ENCODE results near the gene ZNF181. TPM values are rescaled to one million over a fixed set of nuclear protein-coding genes. Genes with fewer than 3 reads are reported as not detected.
A peak's percentile ranks its signal among the peaks of the same experiment; 100 is the strongest.

ZNF181 gene
- polyA plus RNA-seq, 1 donor: 26.6 TPM

- Histone ChIP-seq H3K9me3 (ENCODE audit: control insufficient read depth, low read depth, low read length) (peaks cover 23% of the 10 kb centered on the region), H3K27ac (ENCODE audit: low read length) (no peak overlapping the region), H3K27me3 (ENCODE audit: control insufficient read depth, insufficient read depth, low read length) (no peaks in the 10 kb centered on the region), H3K4me1 (ENCODE audit: control insufficient read depth, insufficient read depth, low read length) (no peaks in the 10 kb centered on the region), H3K36me3 (ENCODE audit: control insufficient read depth, insufficient read depth, low read length) (no peaks in the 10 kb centered on the region), H3K4me3 (ENCODE audit: low read length) (no peak overlapping the region)
- peak; percentile 52 to 53 for DNase-seq
- 0% methylated on average over 2 of the region's 11 CpGs for WGBS (ENCODE audit: insufficient coverage, low lambda C conversion rate)
These were observed 21.4 kb upstream of the ZNF181 start for GRCh38 chr19:34712395-34713261.

GRCh38 chr19:34713262-34713637 is 20.8 kb upstream of the ZNF181 start:
- no peaks in the 10 kb centered on the region for H3K4me1 ChIP-seq (ENCODE audit: control insufficient read depth, insufficient read depth, low read length)
- no peaks in the 10 kb centered on the region for H3K36me3 ChIP-seq (ENCODE audit: control insufficient read depth, insufficient read depth, low read length)
- no peak overlapping the region for H3K27ac ChIP-seq (ENCODE audit: low read length)
- H3K27me3 ChIP-seq (ENCODE audit: control insufficient read depth, insufficient read depth, low read length): no peaks in the 10 kb centered on the region
- DNase-seq: no peak
- H3K4me3 ChIP-seq (ENCODE audit: low read length): no peak overlapping the region
- WGBS (ENCODE audit: insufficient coverage, low lambda C conversion rate): no CpG with 5 or more reads among the region's 2 CpGs
- H3K9me3 ChIP-seq (ENCODE audit: control insufficient read depth, low read depth, low read length): peaks cover 23% of the 10 kb centered on the region

- Histone ChIP-seq H3K9me3 (ENCODE audit: control insufficient read depth, low read depth, low read length) (peaks cover 23% of the 10 kb centered on the region), H3K36me3 (ENCODE audit: control insufficient read depth, insufficient read depth, low read length) (no peaks in the 10 kb centered on the region), H3K4me1 (ENCODE audit: control insufficient read depth, insufficient read depth, low read length) (no peaks in the 10 kb centered on the region), H3K27me3 (ENCODE audit: control insufficient read depth, insufficient read depth, low read length) (no peaks in the 10 kb centered on the region), H3K27ac (ENCODE audit: low read length) (no peak overlapping the region), H3K4me3 (ENCODE audit: low read length) (no peak overlapping the region)
- no peak for DNase-seq
These were observed 18.7 kb upstream of the ZNF181 start for GRCh38 chr19:34715357-34715756.

GRCh38 chr19:34722353-34722752 is 11.7 kb upstream of the ZNF181 start:
- no peaks in the 10 kb centered on the region for H3K36me3 ChIP-seq (ENCODE audit: control insufficient read depth, insufficient read depth, low read length)
- no peaks in the 10 kb centered on the region for H3K9me3 ChIP-seq (ENCODE audit: control insufficient read depth, low read depth, low read length)
- no peak for DNase-seq
- peaks cover 5% of the 10 kb centered on the region for H3K27me3 ChIP-seq (ENCODE audit: control insufficient read depth, insufficient read depth, low read length)
- no peak overlapping the region for H3K27ac ChIP-seq (ENCODE audit: low read length)
- WGBS (ENCODE audit: insufficient coverage, low lambda C conversion rate): 76% methylated on average over 4 of the region's 11 CpGs
- no peaks in the 10 kb centered on the region for H3K4me1 ChIP-seq (ENCODE audit: control insufficient read depth, insufficient read depth, low read length)
- no peak overlapping the region for H3K4me3 ChIP-seq (ENCODE audit: low read length)

- Histone ChIP-seq H3K36me3 (ENCODE audit: control insufficient read depth, insufficient read depth, low read length) (no peaks in the 10 kb centered on the region), H3K27ac (ENCODE audit: low read length) (no peak overlapping the region), H3K27me3 (ENCODE audit: control insufficient read depth, insufficient read depth, low read length) (peaks cover 5% of the 10 kb centered on the region), H3K9me3 (ENCODE audit: control insufficient read depth, low read depth, low read length) (no peaks in the 10 kb centered on the region), H3K4me1 (ENCODE audit: control insufficient read depth, insufficient read depth, low read length) (no peaks in the 10 kb centered on the region), H3K4me3 (ENCODE audit: low read length) (no peak overlapping the region)
- no peak for DNase-seq
- WGBS (ENCODE audit: insufficient coverage, low lambda C conversion rate): no CpG with 5 or more reads among the region's 6 CpGs
These were observed 8.6 kb upstream of the ZNF181 start for GRCh38 chr19:34725400-34725799.

GRCh38 chr19:34731019-34731829 is 2.8 kb upstream of the ZNF181 start:
- H3K36me3 ChIP-seq (ENCODE audit: control insufficient read depth, insufficient read depth, low read length): peaks cover 9% of the 10 kb centered on the region
- no peaks in the 10 kb centered on the region for H3K9me3 ChIP-seq (ENCODE audit: control insufficient read depth, low read depth, low read length)
- no peak overlapping the region for H3K27ac ChIP-seq (ENCODE audit: low read length)
- no CpG with 5 or more reads among the region's 11 CpGs for WGBS (ENCODE audit: insufficient coverage, low lambda C conversion rate)
- DNase-seq: no peak
- H3K27me3 ChIP-seq (ENCODE audit: control insufficient read depth, insufficient read depth, low read length): no peaks in the 10 kb centered on the region
- H3K4me3 ChIP-seq (ENCODE audit: low read length): no peak overlapping the region
- H3K4me1 ChIP-seq (ENCODE audit: control insufficient read depth, insufficient read depth, low read length): peaks cover 5% of the 10 kb centered on the region

- no peaks in the 10 kb centered on the region for H3K9me3 ChIP-seq (ENCODE audit: control insufficient read depth, low read depth, low read length)
- peaks cover 5% of the 10 kb centered on the region for H3K4me1 ChIP-seq (ENCODE audit: control insufficient read depth, insufficient read depth, low read length)
- no peaks in the 10 kb centered on the region for H3K27me3 ChIP-seq (ENCODE audit: control insufficient read depth, insufficient read depth, low read length)
- H3K36me3 ChIP-seq (ENCODE audit: control insufficient read depth, insufficient read depth, low read length): peaks cover 10% of the 10 kb centered on the region
- DNase-seq: no peak
- H3K27ac ChIP-seq (ENCODE audit: low read length): no peak overlapping the region
- WGBS (ENCODE audit: insufficient coverage, low lambda C conversion rate): no CpG with 5 or more reads among the region's 7 CpGs
- no peak overlapping the region for H3K4me3 ChIP-seq (ENCODE audit: low read length)
These were observed 2.1 kb upstream of the ZNF181 start for GRCh38 chr19:34731964-34732363.

GRCh38 chr19:34732612-34733211 is 1.3 kb upstream of the ZNF181 start:
- H3K4me1 ChIP-seq (ENCODE audit: control insufficient read depth, insufficient read depth, low read length): peaks cover 5% of the 10 kb centered on the region
- no peaks in the 10 kb centered on the region for H3K9me3 ChIP-seq (ENCODE audit: control insufficient read depth, low read depth, low read length)
- H3K27ac ChIP-seq (ENCODE audit: low read length): peak overlapping the region; percentile 91
- peak; percentile 47 to 71 for DNase-seq
- WGBS (ENCODE audit: insufficient coverage, low lambda C conversion rate): no CpG with 5 or more reads among the region's 15 CpGs
- no peaks in the 10 kb centered on the region for H3K27me3 ChIP-seq (ENCODE audit: control insufficient read depth, insufficient read depth, low read length)
- H3K4me3 ChIP-seq (ENCODE audit: low read length): peak overlapping the region; percentile 85
- H3K36me3 ChIP-seq (ENCODE audit: control insufficient read depth, insufficient read depth, low read length): peaks cover 15% of the 10 kb centered on the region

- peaks cover 5% of the 10 kb centered on the region for H3K4me1 ChIP-seq (ENCODE audit: control insufficient read depth, insufficient read depth, low read length)
- DNase-seq: peak in 1 of 2 donors; percentile 78
- H3K9me3 ChIP-seq (ENCODE audit: control insufficient read depth, low read depth, low read length): peaks cover 1% of the 10 kb centered on the region
- peak overlapping the region; percentile 85 for H3K4me3 ChIP-seq (ENCODE audit: low read length)
- H3K27ac ChIP-seq (ENCODE audit: low read length): peak overlapping the region; percentile 91
- WGBS (ENCODE audit: insufficient coverage, low lambda C conversion rate): no CpG with 5 or more reads among the region's 13 CpGs
- H3K36me3 ChIP-seq (ENCODE audit: control insufficient read depth, insufficient read depth, low read length): peaks cover 21% of the 10 kb centered on the region
- H3K27me3 ChIP-seq (ENCODE audit: control insufficient read depth, insufficient read depth, low read length): no peaks in the 10 kb centered on the region
These were observed 737 bp upstream of the ZNF181 start for GRCh38 chr19:34733266-34733745.

- WGBS (ENCODE audit: insufficient coverage, low lambda C conversion rate): 33% methylated on average over 2 of the region's 16 CpGs
These were observed 577 bp downstream of the ZNF181 start for GRCh38 chr19:34734537-34735103.

More at GRCh38 chr19:34734537-34735103, 577 bp downstream of the ZNF181 start:
- DNase-seq: peak; percentile 49 to 80
- Histone ChIP-seq H3K4me3 (ENCODE audit: low read length) (peak overlapping the region; percentile 85), H3K27ac (ENCODE audit: low read length) (peak overlapping the region; percentile 91), H3K4me1 (ENCODE audit: control insufficient read depth, insufficient read depth, low read length) (peaks cover 5% of the 10 kb centered on the region), H3K36me3 (ENCODE audit: control insufficient read depth, insufficient read depth, low read length) (peaks cover 31% of the 10 kb centered on the region), H3K27me3 (ENCODE audit: control insufficient read depth, insufficient read depth, low read length) (no peaks in the 10 kb centered on the region), H3K9me3 (ENCODE audit: control insufficient read depth, low read depth, low read length) (peaks cover 8% of the 10 kb centered on the region)
